GM10266 (cell line): ENCODE data around the gene PTGR1.

Experiments used
- DNase-seq: peaks from one replicate; pipeline ENCODE4 v3.0.0; 2012; ENCODE audit errors: extremely low spot score
- CTCF ChIP-seq: IDR thresholded peaks from 2 replicates; pipeline ENCODE4 v1.5.1; 2012; ENCODE audit warnings: mild to moderate bottlenecking, low read depth; ENCODE audit not compliant: control insufficient read depth, insufficient read depth; ENCODE audit errors: missing control alignments

The PTGR1 gene

GRCh38 chr9:111599092-111599954, at the start of gene PTGR1:
TSS of gene PTGR1 (minus strand) at chr9:111599647. CDS start at chr9:111597422, 2,225 bp downstream.
- TF ChIP-seq CTCF, result no peak
- DNase-seq, result peak; percentile 62

- no peak for TF ChIP-seq CTCF
- no peak for DNase-seq
Measured at GRCh38 chr9:111649016-111649415, 49.6 kb upstream of the PTGR1 start.

GRCh38 chr9:111648066-111648465, 48.6 kb upstream of the PTGR1 start:
- TF ChIP-seq CTCF, result no peak
- DNase-seq, result no peak

GRCh38 chr9:111646417-111646816, 47.0 kb upstream of the PTGR1 start:
- no peak for DNase-seq
- no peak for TF ChIP-seq CTCF

- TF ChIP-seq CTCF, result no peak
- DNase-seq, result no peak
Measured at GRCh38 chr9:111645806-111646205, 46.4 kb upstream of the PTGR1 start.

- DNase-seq, result no peak
- TF ChIP-seq CTCF, result no peak
Measured at GRCh38 chr9:111644195-111644772, 44.8 kb upstream of the PTGR1 start.

- no peak for TF ChIP-seq CTCF
- DNase-seq, result no peak
Measured at GRCh38 chr9:111637421-111637950, 38.0 kb upstream of the PTGR1 start.
